Duodenal mucosa (tissue), 2 donors: ENCODE measurements around the gene CCNA1.

ENCODE experiments used
- H3K27ac ChIP-seq: one replicate; pipeline ENCODE4 v1.7.0; 2013; ENCODE audit warnings: low read depth, low read length
- H3K27me3 ChIP-seq, 2 donors: one replicate each; pipeline ENCODE4 v1.7.0; 2013; ENCODE audit warnings: low read length in 2 of 2, control low read depth in 1 of 2; ENCODE audit not compliant: insufficient read depth in 2 of 2, control insufficient read depth in 1 of 2
- H3K36me3 ChIP-seq, 2 donors: one replicate each; pipeline ENCODE4 v1.7.0; 2013; ENCODE audit warnings: low read length in 2 of 2, control low read depth in 1 of 2; ENCODE audit not compliant: insufficient read depth in 2 of 2, control insufficient read depth in 1 of 2
- H3K4me1 ChIP-seq, 2 donors: one replicate each; pipeline ENCODE4 v1.7.0; 2013; ENCODE audit warnings: low read length in 2 of 2, control low read depth in 1 of 2; ENCODE audit not compliant: insufficient read depth in 2 of 2, control insufficient read depth in 1 of 2
- H3K4me3 ChIP-seq, 2 donors: one replicate each; pipeline ENCODE4 v1.7.0; 2013; ENCODE audit warnings: low read length in 2 of 2, low read depth in 1 of 2
- H3K9ac ChIP-seq, 2 donors: one replicate each; pipeline ENCODE4 v1.7.0; 2013; ENCODE audit warnings: low read length in 2 of 2, low read depth in 1 of 2
- H3K9me3 ChIP-seq, 2 donors: one replicate each; pipeline ENCODE4 v1.7.0; 2013; ENCODE audit warnings: low read length in 2 of 2, control low read depth in 1 of 2; ENCODE audit not compliant: control insufficient read depth in 1 of 2

Gene CCNA1

DNA sequence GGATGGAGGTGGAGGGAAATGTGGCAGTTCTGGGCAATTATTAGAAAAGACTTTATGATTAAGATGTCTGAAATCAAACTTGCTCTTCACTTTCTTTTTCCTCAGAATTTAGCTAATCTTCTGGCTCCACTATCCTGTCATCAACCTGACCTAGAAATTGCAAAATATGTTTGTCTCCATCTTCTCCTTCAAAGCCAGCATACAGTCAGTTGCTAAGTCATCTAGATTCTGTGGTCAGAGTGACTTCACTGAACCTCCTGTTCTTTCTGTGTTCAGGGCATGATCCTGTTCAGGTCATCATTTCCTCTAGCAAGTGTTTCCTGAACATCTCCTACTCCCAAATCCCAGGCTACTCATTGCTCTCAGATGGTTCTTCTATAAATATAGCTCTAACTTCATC, 10.8 kb upstream of the CCNA1 start:
- Histone ChIP-seq H3K9ac (no peak overlapping the region), H3K36me3 (no peaks in the 10 kb centered on the region), H3K4me1 (peaks cover 6% of the 10 kb centered on the region in 2 donors), H3K27me3 (no peaks in the 10 kb centered on the region), H3K9me3 (no peaks in the 10 kb centered on the region), H3K27ac (no peak overlapping the region), H3K4me3 (no peak overlapping the region)

DNA sequence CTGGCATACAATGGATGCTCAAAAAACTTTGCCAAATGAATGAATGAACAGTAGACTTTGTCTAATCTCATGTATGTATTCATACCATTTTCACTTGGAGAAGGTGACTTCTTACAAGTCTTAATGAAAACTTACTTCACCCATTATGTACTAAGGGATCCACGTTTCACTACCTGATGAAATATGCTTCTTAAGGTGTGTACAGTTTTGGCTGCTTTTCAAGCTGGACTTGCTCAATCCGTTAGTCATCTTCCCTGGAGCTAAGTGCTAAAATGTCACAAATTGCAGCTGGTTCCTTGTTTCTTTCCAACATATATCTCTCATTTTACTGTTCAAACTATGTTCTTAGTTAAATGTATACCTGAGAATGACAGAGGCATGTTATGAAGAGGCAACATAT, 4.2 kb upstream of the CCNA1 start:
- H3K36me3 ChIP-seq: no peaks in the 10 kb centered on the region
- H3K4me3 ChIP-seq: no peak overlapping the region
- no peak overlapping the region for H3K27ac ChIP-seq
- H3K9me3 ChIP-seq: no peaks in the 10 kb centered on the region
- H3K4me1 ChIP-seq: no peaks in the 10 kb centered on the region
- peaks cover 29 to 33% of the 10 kb centered on the region in 2 donors for H3K27me3 ChIP-seq
- no peak overlapping the region for H3K9ac ChIP-seq

DNA sequence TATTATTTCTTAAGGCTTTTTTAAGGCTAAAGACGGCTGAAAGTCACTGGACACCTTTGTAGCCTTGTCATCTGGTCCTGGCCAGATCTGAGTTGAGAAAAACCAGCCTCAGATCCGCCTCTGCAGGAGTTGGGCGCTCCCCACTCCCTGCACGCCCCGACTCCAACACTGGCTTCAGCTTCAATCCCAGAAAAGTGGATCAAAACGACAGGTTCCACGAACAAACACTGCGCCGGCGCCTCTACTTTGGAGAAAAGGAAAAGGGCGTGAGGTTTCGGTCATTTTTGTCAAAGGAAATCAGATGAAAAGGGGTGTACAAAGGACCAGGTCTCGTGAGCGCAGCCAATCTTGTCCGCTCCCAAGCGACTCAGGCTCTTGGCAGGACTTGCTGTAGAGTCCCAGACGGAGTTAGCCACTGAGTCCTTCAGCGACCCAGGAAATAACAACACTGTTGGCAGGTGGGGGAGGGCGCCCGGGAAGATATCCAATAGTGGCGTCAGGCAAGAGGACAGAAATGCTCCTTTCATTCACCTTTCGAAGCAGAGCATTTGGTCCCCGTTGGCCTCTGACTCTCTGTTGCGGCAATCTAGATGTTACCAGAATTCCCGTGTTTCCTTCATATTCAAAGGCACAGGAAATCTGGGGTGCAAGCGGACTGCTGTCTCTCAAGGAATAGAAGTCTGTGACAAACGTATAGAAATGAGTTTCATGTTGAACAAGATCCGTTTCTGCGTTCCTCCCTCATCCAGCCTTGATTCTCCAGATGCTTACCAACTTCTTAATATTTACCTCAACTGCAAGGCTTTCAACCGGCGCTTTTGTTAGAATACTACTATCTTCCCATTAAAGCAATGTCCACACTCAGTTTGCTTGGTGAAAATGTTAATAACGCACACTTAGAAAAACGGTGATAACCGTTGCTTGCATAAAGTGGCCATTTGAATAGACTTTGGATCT, 1.8 kb upstream of the CCNA1 start:
- H3K9ac ChIP-seq: no peak overlapping the region

DNA sequence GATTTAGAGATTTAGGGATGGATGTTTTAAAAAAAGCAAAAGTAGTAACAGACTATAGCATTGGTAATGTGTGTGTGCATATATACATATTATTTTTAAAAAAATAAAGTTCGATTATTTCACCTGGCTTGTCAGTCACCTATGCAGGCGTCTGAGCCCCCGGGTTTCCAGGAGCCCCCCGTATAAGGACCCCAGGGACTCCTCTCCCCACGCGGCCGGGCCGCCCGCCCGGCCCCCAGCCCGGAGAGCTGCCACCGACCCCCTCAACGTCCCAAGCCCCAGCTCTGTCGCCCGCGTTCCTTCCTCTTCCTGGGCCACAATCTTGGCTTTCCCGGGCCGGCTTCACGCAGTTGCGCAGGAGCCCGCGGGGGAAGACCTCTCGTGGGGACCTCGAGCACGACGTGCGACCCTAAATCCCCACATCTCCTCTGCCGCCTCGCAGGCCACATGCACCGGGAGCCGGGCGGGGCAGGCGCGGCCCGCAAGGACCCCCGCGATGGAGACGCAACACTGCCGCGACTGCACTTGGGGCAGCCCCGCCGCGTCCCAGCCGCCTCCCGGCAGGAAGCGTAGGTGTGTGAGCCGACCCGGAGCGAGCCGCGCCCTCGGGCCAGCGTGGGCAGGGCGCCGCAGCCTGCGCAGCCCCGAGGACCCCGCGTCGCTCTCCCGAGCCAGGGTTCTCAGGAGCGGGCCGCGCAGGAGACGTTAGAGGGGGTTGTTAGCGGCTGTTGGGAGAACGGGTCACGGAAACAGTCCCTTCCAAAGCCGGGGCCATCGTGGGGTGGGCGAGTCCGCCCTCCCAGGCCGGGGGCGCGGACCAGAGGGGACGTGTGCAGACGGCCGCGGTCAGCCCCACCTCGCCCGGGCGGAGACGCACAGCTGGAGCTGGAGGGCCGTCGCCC, 840 bp upstream of the CCNA1 start:
- Histone ChIP-seq H3K27ac (no peak overlapping the region), H3K9me3 (no peaks in the 10 kb centered on the region), H3K4me3 (peak overlapping the region; percentile 43 to 51), H3K4me1 (no peaks in the 10 kb centered on the region), H3K27me3 (peaks cover 30 to 44% of the 10 kb centered on the region in 2 donors), H3K36me3 (no peaks in the 10 kb centered on the region), H3K9ac (no peak overlapping the region)

More for the DNA sequence above, 1.8 kb upstream of the CCNA1 start:
- Histone ChIP-seq H3K27me3 (peaks cover 30 to 44% of the 10 kb centered on the region in 2 donors), H3K4me1 (no peaks in the 10 kb centered on the region), H3K27ac (no peak overlapping the region), H3K9me3 (no peaks in the 10 kb centered on the region), H3K4me3 (peak overlapping the region in 1 of 2 donors; percentile 10), H3K36me3 (no peaks in the 10 kb centered on the region)

DNA sequence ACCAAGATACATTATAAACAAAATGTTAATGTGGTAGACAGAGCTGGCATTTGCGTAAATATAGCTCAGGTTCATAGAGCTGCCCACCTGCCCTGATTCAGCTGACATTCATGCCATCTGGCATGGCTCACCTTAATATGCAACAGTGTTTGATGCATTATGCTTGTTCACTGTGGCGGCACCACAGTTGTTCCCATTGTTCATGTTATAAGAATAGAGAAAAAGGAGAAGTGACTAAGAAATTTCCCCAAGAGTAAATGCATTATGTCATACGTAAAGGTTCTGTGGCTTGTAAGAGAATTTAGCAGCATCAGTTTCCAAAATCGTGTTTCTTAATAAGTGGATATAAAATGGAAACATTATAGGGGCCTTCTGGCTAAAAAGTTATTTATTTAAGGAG, 4.5 kb downstream of the CCNA1 start:
- peaks cover 10 to 18% of the 10 kb centered on the region in 2 donors for H3K27me3 ChIP-seq
- H3K36me3 ChIP-seq: no peaks in the 10 kb centered on the region
- H3K4me1 ChIP-seq: no peaks in the 10 kb centered on the region
- H3K27ac ChIP-seq: no peak overlapping the region
- no peak overlapping the region for H3K4me3 ChIP-seq
- no peak overlapping the region for H3K9ac ChIP-seq
- H3K9me3 ChIP-seq: no peaks in the 10 kb centered on the region

DNA sequence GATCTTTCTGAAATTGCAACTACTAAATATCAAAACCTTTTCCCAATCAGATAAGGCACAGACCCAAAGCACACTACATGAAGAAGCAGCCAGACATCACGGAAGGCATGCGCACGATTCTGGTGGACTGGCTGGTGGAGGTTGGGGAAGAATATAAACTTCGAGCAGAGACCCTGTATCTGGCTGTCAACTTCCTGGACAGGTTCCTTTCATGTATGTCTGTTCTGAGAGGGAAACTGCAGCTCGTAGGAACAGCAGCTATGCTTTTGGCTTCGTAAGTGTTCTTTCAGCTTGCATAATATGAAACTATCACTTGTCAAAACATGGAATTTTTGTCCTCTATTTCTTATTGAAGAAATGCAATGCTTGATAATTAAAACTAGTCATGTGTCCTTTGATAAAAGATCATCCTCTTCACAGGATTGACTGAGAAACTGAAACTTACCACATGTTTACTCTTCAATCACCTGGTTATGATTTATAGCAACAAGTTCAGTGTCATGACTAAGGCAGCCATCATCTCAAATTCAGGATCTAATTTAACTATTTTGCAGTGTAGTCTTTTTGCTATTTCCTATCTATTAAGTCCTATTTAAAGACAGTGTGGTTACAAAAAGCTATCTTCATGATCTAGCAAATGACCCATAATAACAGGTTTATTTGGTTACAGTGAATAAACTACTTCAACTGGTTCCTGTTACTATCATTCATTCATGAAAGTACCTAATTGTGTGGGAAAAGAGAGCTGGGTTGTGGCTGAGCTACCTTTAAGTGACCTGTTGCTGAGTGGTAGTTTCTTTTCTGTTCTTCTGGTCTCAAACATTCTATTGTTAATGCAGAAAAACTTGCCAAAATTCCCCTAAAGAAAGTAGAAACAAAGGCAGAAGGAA, 6.5 kb downstream of the CCNA1 start:
- no peak overlapping the region for H3K9ac ChIP-seq
- H3K4me3 ChIP-seq: no peak overlapping the region
- H3K4me1 ChIP-seq: no peaks in the 10 kb centered on the region
- no peaks in the 10 kb centered on the region for H3K36me3 ChIP-seq
- H3K27me3 ChIP-seq: peaks cover 0 to 10% of the 10 kb centered on the region in 2 donors
- no peak overlapping the region for H3K27ac ChIP-seq
- H3K9me3 ChIP-seq: no peaks in the 10 kb centered on the region

DNA sequence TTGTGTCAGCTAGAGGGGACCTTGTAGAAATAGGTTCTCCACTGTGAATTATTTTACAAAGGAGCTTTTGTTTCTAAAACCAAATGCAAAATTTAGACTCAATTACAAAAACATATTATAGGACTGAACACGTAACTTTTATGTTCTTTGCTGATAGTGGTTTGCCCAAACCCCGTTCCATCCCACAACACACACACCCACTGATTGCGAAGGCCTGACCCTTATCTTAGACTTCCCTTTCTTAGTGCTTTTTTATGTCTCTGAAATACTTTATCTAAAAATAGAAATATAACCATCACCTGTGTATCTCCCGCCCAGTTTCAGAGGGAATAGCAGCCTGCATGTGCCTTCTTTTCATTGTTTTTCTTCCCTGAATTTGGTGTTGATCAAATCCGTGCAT, 13.0 kb downstream of the CCNA1 start:
- Histone ChIP-seq H3K9ac (no peak overlapping the region), H3K9me3 (no peaks in the 10 kb centered on the region), H3K36me3 (no peaks in the 10 kb centered on the region), H3K4me3 (no peak overlapping the region), H3K4me1 (no peaks in the 10 kb centered on the region), H3K27ac (no peak overlapping the region), H3K27me3 (peaks cover 0 to 3% of the 10 kb centered on the region in 2 donors)

DNA sequence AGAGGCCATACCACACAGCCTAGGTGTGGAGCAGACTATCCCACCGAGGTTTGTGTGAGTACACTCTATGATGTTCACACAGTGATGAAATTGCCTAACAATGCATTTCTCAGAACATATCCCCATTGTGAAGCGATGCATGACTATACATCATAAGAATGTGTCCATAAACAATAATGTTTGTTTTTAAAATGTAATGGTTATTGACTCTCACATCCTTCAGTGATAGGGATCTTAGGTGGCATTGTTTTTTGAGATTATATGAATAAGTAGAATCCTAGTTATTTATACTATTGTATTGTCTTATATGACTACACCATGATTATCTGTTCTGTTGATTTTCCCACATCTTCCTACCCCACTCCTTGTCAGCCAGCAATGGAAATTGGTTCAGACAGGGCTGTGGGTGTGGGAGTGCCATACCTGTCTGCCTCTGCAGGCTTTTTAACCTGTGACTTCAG, 13.6 kb downstream of the CCNA1 start:
- peaks cover 0 to 3% of the 10 kb centered on the region in 2 donors for H3K27me3 ChIP-seq
- H3K9ac ChIP-seq: no peak overlapping the region
- H3K27ac ChIP-seq: no peak overlapping the region
- H3K36me3 ChIP-seq: no peaks in the 10 kb centered on the region
- no peaks in the 10 kb centered on the region for H3K4me1 ChIP-seq
- H3K9me3 ChIP-seq: no peaks in the 10 kb centered on the region
- H3K4me3 ChIP-seq: no peak overlapping the region

DNA sequence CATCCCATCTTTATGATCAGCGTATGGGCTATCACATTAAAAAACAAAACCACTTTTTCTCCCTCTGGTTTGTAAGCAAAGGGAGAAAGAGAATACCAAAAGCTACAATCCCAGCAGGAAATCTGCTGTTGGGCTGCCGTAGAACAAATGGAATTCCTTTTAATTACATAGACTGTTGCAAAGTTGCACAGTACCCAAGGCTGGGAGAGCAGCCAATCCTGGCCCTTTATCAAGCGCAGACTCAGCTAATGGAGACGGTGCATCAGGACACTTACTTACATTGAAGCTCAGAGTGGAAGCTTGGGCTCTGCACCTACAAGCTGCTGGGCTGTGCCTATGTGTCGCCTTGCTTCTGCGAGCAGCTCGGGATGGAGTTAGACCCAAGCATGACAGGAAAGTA, 15.2 kb downstream of the CCNA1 start:
- peaks cover 0 to 3% of the 10 kb centered on the region in 2 donors for H3K27me3 ChIP-seq
- no peak overlapping the region for H3K27ac ChIP-seq
- no peak overlapping the region for H3K9ac ChIP-seq
- H3K4me1 ChIP-seq: no peaks in the 10 kb centered on the region
- H3K9me3 ChIP-seq: no peaks in the 10 kb centered on the region
- H3K36me3 ChIP-seq: no peaks in the 10 kb centered on the region
- H3K4me3 ChIP-seq: no peak overlapping the region
